A673 (cell line): ENCODE measurements around the gene SLC28A1.

Source experiments
- EZH2 ChIP-seq: fragments of 200-600 bp; sonication (generic); IDR thresholded peaks from 2 replicates; pipeline ENCODE4 v1.6.1; 2017; ENCODE audit warnings: borderline replicate concordance, low read depth, mild to moderate bottlenecking, mixed read lengths, antibody characterized with exemption, low read length; ENCODE audit not compliant: poor library complexity, severe bottlenecking
- TF ChIP-seq, protein P1 (sequence below): fragments of 300-800, 200-600 bp; sonication (generic); conservative IDR thresholded peaks from 2 replicates; pipeline ENCODE4 v1.5.1; 2017; ENCODE audit warnings: low read depth, mild to moderate bottlenecking, antibody characterized with exemption, low read length, moderate library complexity, mixed read lengths

DNA sequence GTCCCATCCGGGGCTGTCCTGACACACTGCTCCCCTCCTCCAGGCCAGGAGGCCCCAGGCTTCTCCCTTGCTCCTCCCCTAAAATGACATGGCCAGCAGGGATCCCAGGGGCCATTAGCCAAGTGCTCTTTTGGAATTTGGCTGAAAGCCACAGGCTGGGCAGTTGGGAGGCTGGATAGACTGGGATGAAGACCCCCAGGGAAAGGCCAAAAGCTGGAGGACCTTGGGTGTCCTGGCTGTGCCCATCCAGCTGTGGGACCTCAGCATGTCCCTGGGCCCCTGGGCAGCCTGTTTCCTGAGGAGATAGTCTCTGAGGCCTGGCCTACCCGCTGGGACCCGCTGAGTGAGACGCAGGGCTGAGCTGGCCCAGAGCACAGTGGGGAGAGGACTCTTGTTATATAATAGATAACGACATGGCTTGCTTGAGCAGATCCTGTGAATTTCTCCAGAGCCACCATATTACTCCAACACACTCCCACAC, 91.4 kb downstream of the SLC28A1 start:
- TF ChIP-seq, protein P1, sequence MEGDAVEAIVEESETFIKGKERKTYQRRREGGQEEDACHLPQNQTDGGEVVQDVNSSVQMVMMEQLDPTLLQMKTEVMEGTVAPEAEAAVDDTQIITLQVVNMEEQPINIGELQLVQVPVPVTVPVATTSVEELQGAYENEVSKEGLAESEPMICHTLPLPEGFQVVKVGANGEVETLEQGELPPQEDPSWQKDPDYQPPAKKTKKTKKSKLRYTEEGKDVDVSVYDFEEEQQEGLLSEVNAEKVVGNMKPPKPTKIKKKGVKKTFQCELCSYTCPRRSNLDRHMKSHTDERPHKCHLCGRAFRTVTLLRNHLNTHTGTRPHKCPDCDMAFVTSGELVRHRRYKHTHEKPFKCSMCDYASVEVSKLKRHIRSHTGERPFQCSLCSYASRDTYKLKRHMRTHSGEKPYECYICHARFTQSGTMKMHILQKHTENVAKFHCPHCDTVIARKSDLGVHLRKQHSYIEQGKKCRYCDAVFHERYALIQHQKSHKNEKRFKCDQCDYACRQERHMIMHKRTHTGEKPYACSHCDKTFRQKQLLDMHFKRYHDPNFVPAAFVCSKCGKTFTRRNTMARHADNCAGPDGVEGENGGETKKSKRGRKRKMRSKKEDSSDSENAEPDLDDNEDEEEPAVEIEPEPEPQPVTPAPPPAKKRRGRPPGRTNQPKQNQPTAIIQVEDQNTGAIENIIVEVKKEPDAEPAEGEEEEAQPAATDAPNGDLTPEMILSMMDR, result no peak
- TF ChIP-seq EZH2, result no peak
